HepG2 (cell line): Measurements from ENCODE around the gene NDUFB10. TPM values are rescaled to one million over a fixed set of nuclear protein-coding genes. Genes with fewer than 3 reads are reported as not detected.
A peak's percentile ranks its signal among the peaks of the same experiment; 100 is the strongest.

Experiments
- ATAC-seq: fragments of 200-7000 bp; cut with Tn5 transposase; 3 replicates; pipeline ENCODE4 v1.9.1; 2020; ENCODE audit warnings: mild to moderate bottlenecking, moderate library complexity
- BruUV-seq: library from RNA; stranded (reverse); fragments of 400-500 nt; replicated peaks from 2 replicates; lab custom pipeline; 2021; lab: Mats Ljungman, UMichigan
- CTCF ChIA-PET: fragments of 300-600 bp; formaldehyde crosslinking; extraction: SDS; loops from one replicate; lab custom pipeline; 2021; ENCODE audit warnings: low total read pairs, inconsistent platforms, low intra/inter-chr PET ratio; lab: Yijun Ruan, JAX
- POLR2A ChIA-PET: fragments of 350-600 bp; sonication (Branson Sonifier 250); formaldehyde crosslinking; loops from one replicate; lab custom pipeline; 2020; ENCODE audit warnings: antibody characterized with exemption, inconsistent platforms; lab: Yijun Ruan, JAX
- DNase-seq: peaks from one replicate; pipeline ENCODE4 v3.0.0-alpha.2; 2015; ENCODE audit warnings: low spot score
- FAIRE-seq: peaks from 3 replicates; lab custom pipeline; 2011; peaks lifted over from hg19 to GRCh38; lab: Jason Lieb, UNC
- H2AFZ ChIP-seq: one replicate; pipeline ENCODE4 v1.6.1; 2011; ENCODE audit warnings: low read length, inconsistent platforms
- H3K27ac ChIP-seq: fragments of 300-600 bp; 3 replicates; pipeline ENCODE4 v1.8.0; 2011; ENCODE audit warnings: mixed run types, mild to moderate bottlenecking, mixed read lengths, low read length, inconsistent platforms; ENCODE audit not compliant: insufficient read depth; ENCODE audit errors: extremely low read length
- H3K27me3 ChIP-seq, 2 experiments: fragments of 200-600 bp in 1 of 2; 2 replicates in 1 of 2; 3 replicates in 1 of 2; pipeline versions ENCODE4 v1.6.0 to v1.8.0; 2011; ENCODE audit warnings: low read length in 2 of 2, mild to moderate bottlenecking in 2 of 2, moderate library complexity in 2 of 2, inconsistent platforms in 1 of 2; ENCODE audit not compliant: insufficient read depth in 2 of 2, control insufficient read depth in 1 of 2
- H3K36me3 ChIP-seq, 2 experiments: fragments of 200-600 bp in 1 of 2; replicated peaks in 1 of 2; 2 replicates in 1 of 2; 3 replicates in 1 of 2; pipeline versions ENCODE4 v1.5.1 to v1.8.0; 2011; ENCODE audit warnings: low read length in 2 of 2, inconsistent platforms in 1 of 2; ENCODE audit not compliant: insufficient read depth in 2 of 2, control insufficient read depth in 1 of 2
- H3K4me1 ChIP-seq: 2 replicates; pipeline ENCODE4 v1.5.1; 2012; ENCODE audit warnings: low read length, inconsistent platforms; ENCODE audit not compliant: insufficient read depth
- H3K4me2 ChIP-seq: 2 replicates; pipeline ENCODE4 v1.6.0; 2011; ENCODE audit warnings: low read depth, low read length, inconsistent platforms
- H3K4me3 ChIP-seq, 3 experiments: fragments of 200-600 bp in 1 of 3; sonication (generic), shearing (Covaris generic) in 1 of 3; replicated peaks in 1 of 3; 2 replicates each; pipeline ENCODE4 v1.5.1; 2011 to 2016; ENCODE audit warnings: low read length in 3 of 3, inconsistent platforms in 2 of 3, low read depth in 2 of 3, mild to moderate bottlenecking in 2 of 3, control low read depth in 1 of 3, mixed read lengths in 1 of 3; ENCODE audit not compliant: insufficient read depth in 1 of 3
- H3K79me2 ChIP-seq: one replicate; pipeline ENCODE4 v1.6.1; 2011; ENCODE audit warnings: low read length, inconsistent platforms; ENCODE audit not compliant: insufficient read depth
- H3K9ac ChIP-seq: 2 replicates; pipeline ENCODE4 v1.6.0; 2011; ENCODE audit warnings: mild to moderate bottlenecking, low read depth, low read length, inconsistent platforms; ENCODE audit not compliant: insufficient read depth
- H3K9me3 ChIP-seq: 2 replicates; pipeline ENCODE4 v1.5.1; 2012; ENCODE audit warnings: mild to moderate bottlenecking, low read length
- H4K20me1 ChIP-seq: 2 replicates; pipeline ENCODE4 v1.6.0; 2011; ENCODE audit warnings: inconsistent platforms, mild to moderate bottlenecking, low read length, moderate library complexity; ENCODE audit not compliant: insufficient read depth
- KDM2A ChIP-seq: sonication (generic); formaldehyde crosslinking; IDR thresholded peaks from 2 replicates; pipeline ENCODE4 v1.4.0; 2020; ENCODE audit warnings: low read depth, missing genetic modification reagents, borderline replicate concordance
- RBFOX2 ChIP-seq: fragments of 200-400 bp; formaldehyde crosslinking; IDR thresholded peaks from 2 replicates; pipeline ENCODE4 v1.6.1; 2017; ENCODE audit warnings: low read depth, mild to moderate bottlenecking, low read length
- RELA ChIP-seq: sonication (generic); formaldehyde crosslinking; IDR thresholded peaks from 2 replicates; pipeline ENCODE4 v1.4.0; 2020; ENCODE audit warnings: missing genetic modification reagents
- ZNF3 ChIP-seq: IDR thresholded peaks from 2 replicates; pipeline ENCODE4 v1.7.0; 2017; ENCODE audit warnings: inconsistent platforms
- ZNF598 ChIP-seq: sonication (generic); formaldehyde crosslinking; IDR thresholded peaks from 2 replicates; pipeline ENCODE4 v1.5.1; 2020; ENCODE audit warnings: mild to moderate bottlenecking, missing genetic modification reagents, borderline replicate concordance
- ZNF839 ChIP-seq: sonication (generic); formaldehyde crosslinking; IDR thresholded peaks from 2 replicates; pipeline ENCODE4 v1.4.0; 2020; ENCODE audit warnings: missing genetic modification reagents, mild to moderate bottlenecking, borderline replicate concordance
- WGBS: methylation state at CpG from one replicate; pipeline ENCODE4 v1.1.6; 2017; ENCODE audit warnings: low lambda C conversion rate; 5-methylcytosine and 5-hydroxymethylcytosine counted together
- in situ Hi-C: cut with HindIII; loops from 2 replicates; pipeline ENCODE4 v1.10.0; 2017; ENCODE audit warnings: low pct_unique_long_range_greater_than_20kb; ENCODE audit not compliant: extremely low pct_ligation_motif_present
- intact Hi-C: fragments of 100-400 bp; cut with micrococcal nuclease; formaldehyde crosslinking; loops from one replicate; pipeline ENCODE4 v1.10.0; 2022; ENCODE audit not compliant: unreplicated experiment
- polyA plus RNA-seq, 8 experiments: library from polyadenylated mRNA; depleted of rRNA in 3 of 8; stranded (reverse) in 7 of 8; unstranded in 1 of 8; fragments of >200 nt; fragmentation: Illumina TruSeq in 4 of 8; extraction: Trizol in 4 of 8; gene quantifications; 2 replicates each; pipeline versions ENCODE4 v1.2.1 to v1.2.3, GENCODE V29; 2011 to 2016; ENCODE audit warnings: low read depth in 4 of 8, missing spikeins in 1 of 8, mixed read lengths in 1 of 8; ENCODE audit not compliant: insufficient read depth in 1 of 8
- total RNA-seq, 5 experiments: library from RNA; depleted of rRNA; stranded (reverse); fragments of >200 nt; fragmentation: Illumina TruSeq; extraction: Trizol; gene quantifications; 2 replicates each; pipeline ENCODE4 v1.2.3, GENCODE V29; 2016; ENCODE audit warnings: low read depth in 1 of 5
- TF ChIP-seq, protein P1 (sequence below): fragments of 450-650 bp; IDR thresholded peaks from 2 replicates; pipeline ENCODE4 v1.6.1; 2017; ENCODE audit warnings: mild to moderate bottlenecking

The NDUFB10 gene
- total and polyA plus RNA-seq, 2 of the 13 experiments (the other 11 are each of a cell fraction or from before 2014, with no cell fraction given): 68.6 to 157 TPM

DNA sequence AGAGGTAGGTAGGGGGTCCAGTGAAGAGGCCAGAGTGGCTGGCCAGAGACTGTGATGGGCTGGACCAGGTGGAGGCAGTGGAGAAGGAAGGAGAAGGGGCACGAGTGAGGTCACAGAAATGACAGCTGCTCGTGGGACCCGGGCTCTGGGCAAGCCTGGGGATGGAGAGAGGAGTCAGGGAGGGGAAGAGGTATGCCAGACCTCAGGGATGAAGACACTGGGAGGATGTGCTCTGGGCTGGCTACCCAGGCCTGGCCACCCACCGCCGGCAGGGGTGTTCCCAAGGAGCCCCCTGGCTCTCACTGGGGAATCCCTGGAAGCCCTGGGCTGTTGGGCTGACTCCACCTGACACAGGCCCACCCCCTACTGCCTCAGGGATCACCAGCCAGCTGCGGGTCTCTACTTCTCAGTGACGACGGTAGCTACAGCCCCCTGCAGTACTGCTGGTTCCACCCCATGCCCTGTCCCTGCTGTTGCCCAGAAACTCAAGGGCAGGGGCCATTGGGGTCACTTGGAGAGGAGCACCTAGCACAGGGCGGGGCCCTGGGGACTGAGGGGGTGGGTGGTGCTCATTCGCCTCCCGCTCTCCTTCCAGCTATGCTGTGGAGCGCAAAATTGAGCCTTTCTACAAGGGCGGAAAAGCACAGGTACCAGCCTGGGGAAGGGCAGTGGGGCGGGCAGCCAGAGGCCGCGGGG lies 14.3 kb downstream of the NDUFB10 start (continued):
- TF ChIP-seq ZNF839 (CRISPR knock-in tag): no peak
- TF ChIP-seq KDM2A (CRISPR knock-in tag): no peak
- no peak for TF ChIP-seq ZNF598 (CRISPR knock-in tag)
- no peak for TF ChIP-seq RELA (CRISPR knock-in tag)

- no peak for FAIRE-seq
- no peak for TF ChIP-seq ZNF3 (CRISPR knock-in tag)
- TF ChIP-seq, protein P1, sequence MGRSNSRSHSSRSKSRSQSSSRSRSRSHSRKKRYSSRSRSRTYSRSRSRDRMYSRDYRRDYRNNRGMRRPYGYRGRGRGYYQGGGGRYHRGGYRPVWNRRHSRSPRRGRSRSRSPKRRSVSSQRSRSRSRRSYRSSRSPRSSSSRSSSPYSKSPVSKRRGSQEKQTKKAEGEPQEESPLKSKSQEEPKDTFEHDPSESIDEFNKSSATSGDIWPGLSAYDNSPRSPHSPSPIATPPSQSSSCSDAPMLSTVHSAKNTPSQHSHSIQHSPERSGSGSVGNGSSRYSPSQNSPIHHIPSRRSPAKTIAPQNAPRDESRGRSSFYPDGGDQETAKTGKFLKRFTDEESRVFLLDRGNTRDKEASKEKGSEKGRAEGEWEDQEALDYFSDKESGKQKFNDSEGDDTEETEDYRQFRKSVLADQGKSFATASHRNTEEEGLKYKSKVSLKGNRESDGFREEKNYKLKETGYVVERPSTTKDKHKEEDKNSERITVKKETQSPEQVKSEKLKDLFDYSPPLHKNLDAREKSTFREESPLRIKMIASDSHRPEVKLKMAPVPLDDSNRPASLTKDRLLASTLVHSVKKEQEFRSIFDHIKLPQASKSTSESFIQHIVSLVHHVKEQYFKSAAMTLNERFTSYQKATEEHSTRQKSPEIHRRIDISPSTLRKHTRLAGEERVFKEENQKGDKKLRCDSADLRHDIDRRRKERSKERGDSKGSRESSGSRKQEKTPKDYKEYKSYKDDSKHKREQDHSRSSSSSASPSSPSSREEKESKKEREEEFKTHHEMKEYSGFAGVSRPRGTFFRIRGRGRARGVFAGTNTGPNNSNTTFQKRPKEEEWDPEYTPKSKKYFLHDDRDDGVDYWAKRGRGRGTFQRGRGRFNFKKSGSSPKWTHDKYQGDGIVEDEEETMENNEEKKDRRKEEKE: no peak
- peak; percentile 29; the same call in 1 of the 2 replicates for TF ChIP-seq RBFOX2
- intact Hi-C loops (no loop called here), in situ Hi-C loops (no loop called here)
- H3K36me3 ChIP-seq: peaks cover 21 to 34% of the 10 kb centered on the region in 2 experiments; a peak in 3 of 5 replicates
- no peaks in the 10 kb centered on the region for H4K20me1 ChIP-seq
- CTCF ChIA-PET: no interaction called here
- POLR2A ChIA-PET: interaction anchor here (0.8 kb wide), 1 partner anchor 10 kb away, joined by 5 read pairs; the partner anchor contains the start of gene RPS2
- ATAC-seq: no peak
- peaks cover 14% of the 10 kb centered on the region for H3K79me2 ChIP-seq
- H3K9ac ChIP-seq: no peak overlapping the region
- H3K4me2 ChIP-seq: no peak overlapping the region
- H3K4me1 ChIP-seq: peaks cover 21% of the 10 kb centered on the region
- WGBS: 98% methylated on average over 28 of the region's 42 CpGs
- no peak for DNase-seq
- no peaks in the 10 kb centered on the region for H3K9me3 ChIP-seq
- H3K27ac ChIP-seq: no peak overlapping the region
- H3K4me3 ChIP-seq: no peak overlapping the region; a peak in 1 of 6 replicates
- BruUV-seq: no TSS peak
- no peak overlapping the region for H2AFZ ChIP-seq
- no peaks in the 10 kb centered on the region for H3K27me3 ChIP-seq
Measured at GRCh38 chr16:1974157-1975070, 15.1 kb downstream of the NDUFB10 start.
